Transverse colon (tissue), 4 donors: ENCODE measurements around the gene PCBP2.

Source experiments
- CTCF ChIP-seq, 5 experiments: fragments of 200-600 bp in 3 of 5; fragments of 450-650 bp in 2 of 5; sonication (generic) in 3 of 5; IDR thresholded peaks; 1 replicate in 2 of 5; 2 replicates in 3 of 5; pipeline ENCODE4 v1.5.1; 2016 to 2017; ENCODE audit warnings: antibody characterized with exemption in 5 of 5, inconsistent platforms in 3 of 5, mild to moderate bottlenecking in 2 of 5, moderate library complexity in 1 of 5
- EP300 ChIP-seq: sonication (generic); formaldehyde crosslinking; IDR thresholded peaks from one replicate; pipeline ENCODE4 v1.6.1; 2017; ENCODE audit warnings: antibody characterized with exemption, low read depth
- POLR2AphosphoS5 ChIP-seq, 3 donors: sonication (generic); formaldehyde crosslinking; IDR thresholded peaks; one replicate each; pipeline ENCODE4 v1.6.1; 2016; ENCODE audit warnings: antibody characterized with exemption in 3 of 3

- TF ChIP-seq CTCF (IDR thresholded peaks at IDR 0.05) (no peak), EP300 (no peak), POLR2AphosphoS5 (IDR thresholded peaks at IDR 0.05) (no peak)
These were observed 58.4 kb downstream of the PCBP2 start for GRCh38 chr12:53510181-53510812.
